GM18858 (cell line): ENCODE measurements around the gene ARHGEF26.

ENCODE experiments used
- ATAC-seq: cut with Tn5 transposase; IDR thresholded peaks from one replicate; pipeline ENCODE4 v1.9.1; 2021; ENCODE audit not compliant: unreplicated experiment

The ARHGEF26 gene

GRCh38 chr3:154115332-154115731, 5.9 kb upstream of the ARHGEF26 start:
- ATAC-seq, result no peak

GRCh38 chr3:154119951-154120350, 1.2 kb upstream of the ARHGEF26 start:
- no peak for ATAC-seq

GRCh38 chr3:154121701-154122551, 736 bp downstream of the ARHGEF26 start:
- no peak for ATAC-seq

GRCh38 chr3:154122552-154122911, 1.3 kb downstream of the ARHGEF26 start:
- ATAC-seq, result no peak

- no peak for ATAC-seq
These were observed 1.8 kb downstream of the ARHGEF26 start for GRCh38 chr3:154122912-154123559.

- ATAC-seq, result no peak
These were observed 2.7 kb downstream of the ARHGEF26 start for GRCh38 chr3:154123906-154124305.

GRCh38 chr3:154125378-154126030, 4.3 kb downstream of the ARHGEF26 start:
- ATAC-seq, result no peak

GRCh38 chr3:154126651-154127050, 5.5 kb downstream of the ARHGEF26 start:
- no peak for ATAC-seq

GRCh38 chr3:154129625-154130024, 8.4 kb downstream of the ARHGEF26 start:
- no peak for ATAC-seq

- ATAC-seq, result no peak
These were observed 9.3 kb downstream of the ARHGEF26 start for GRCh38 chr3:154130540-154130939.

GRCh38 chr3:154131830-154132229, 10.6 kb downstream of the ARHGEF26 start:
- ATAC-seq, result no peak

GRCh38 chr3:154132777-154133375, 11.7 kb downstream of the ARHGEF26 start:
- ATAC-seq, result no peak

GRCh38 chr3:154135511-154136173, 14.5 kb downstream of the ARHGEF26 start:
- no peak for ATAC-seq

- no peak for ATAC-seq
These were observed 15.8 kb downstream of the ARHGEF26 start for GRCh38 chr3:154137036-154137435.

- no peak for ATAC-seq
These were observed 18.8 kb downstream of the ARHGEF26 start for GRCh38 chr3:154139996-154140436.

- ATAC-seq, result no peak
These were observed 21.4 kb downstream of the ARHGEF26 start for GRCh38 chr3:154142608-154143007.

- no peak for ATAC-seq
These were observed 22.7 kb downstream of the ARHGEF26 start for GRCh38 chr3:154143873-154144272.

GRCh38 chr3:154144825-154145465, 23.8 kb downstream of the ARHGEF26 start:
- no peak for ATAC-seq

GRCh38 chr3:154148541-154148940, 27.4 kb downstream of the ARHGEF26 start:
- no peak for ATAC-seq

- no peak for ATAC-seq
These were observed 28.1 kb downstream of the ARHGEF26 start for GRCh38 chr3:154149286-154149685.
